Sigmoid colon (tissue), 4 donors: ENCODE results near the gene SPRED3.

Experiments
- EP300 ChIP-seq, 4 donors: sonication (generic); formaldehyde crosslinking; IDR thresholded peaks; one replicate each; pipeline ENCODE4 v1.6.1; 2017; ENCODE audit warnings: antibody characterized with exemption in 4 of 4
- POLR2A ChIP-seq, 2 donors: fragments of 450-650 bp; IDR thresholded peaks; one replicate each; pipeline ENCODE4 v1.6.1; 2016; ENCODE audit warnings: antibody characterized with exemption in 2 of 2, mild to moderate bottlenecking in 2 of 2, moderate library complexity in 2 of 2
- POLR2AphosphoS5 ChIP-seq, 4 donors: sonication (generic); formaldehyde crosslinking; IDR thresholded peaks; one replicate each; pipeline ENCODE4 v1.6.1; 2017; ENCODE audit warnings: antibody characterized with exemption in 4 of 4
- TF ChIP-seq, protein P1 (sequence below), 4 experiments: fragments of 450-650 bp in 3 of 4; fragments of 200-600 bp in 1 of 4; IDR thresholded peaks; one replicate each; pipeline ENCODE4 v1.5.1; 2016 to 2019; ENCODE audit warnings: antibody characterized with exemption in 4 of 4, mild to moderate bottlenecking in 3 of 4, moderate library complexity in 2 of 4

GRCh38 chr19:38441657-38442348, 53.3 kb downstream of the SPRED3 start:
- TF ChIP-seq, protein P1, sequence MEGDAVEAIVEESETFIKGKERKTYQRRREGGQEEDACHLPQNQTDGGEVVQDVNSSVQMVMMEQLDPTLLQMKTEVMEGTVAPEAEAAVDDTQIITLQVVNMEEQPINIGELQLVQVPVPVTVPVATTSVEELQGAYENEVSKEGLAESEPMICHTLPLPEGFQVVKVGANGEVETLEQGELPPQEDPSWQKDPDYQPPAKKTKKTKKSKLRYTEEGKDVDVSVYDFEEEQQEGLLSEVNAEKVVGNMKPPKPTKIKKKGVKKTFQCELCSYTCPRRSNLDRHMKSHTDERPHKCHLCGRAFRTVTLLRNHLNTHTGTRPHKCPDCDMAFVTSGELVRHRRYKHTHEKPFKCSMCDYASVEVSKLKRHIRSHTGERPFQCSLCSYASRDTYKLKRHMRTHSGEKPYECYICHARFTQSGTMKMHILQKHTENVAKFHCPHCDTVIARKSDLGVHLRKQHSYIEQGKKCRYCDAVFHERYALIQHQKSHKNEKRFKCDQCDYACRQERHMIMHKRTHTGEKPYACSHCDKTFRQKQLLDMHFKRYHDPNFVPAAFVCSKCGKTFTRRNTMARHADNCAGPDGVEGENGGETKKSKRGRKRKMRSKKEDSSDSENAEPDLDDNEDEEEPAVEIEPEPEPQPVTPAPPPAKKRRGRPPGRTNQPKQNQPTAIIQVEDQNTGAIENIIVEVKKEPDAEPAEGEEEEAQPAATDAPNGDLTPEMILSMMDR (IDR thresholded peaks at IDR 0.05) = no peak
- TF ChIP-seq POLR2AphosphoS5 (IDR thresholded peaks at IDR 0.05) = no peak
- no peak for TF ChIP-seq POLR2A (IDR thresholded peaks at IDR 0.05)
- no peak for TF ChIP-seq EP300 (IDR thresholded peaks at IDR 0.05)
